Measurements from ENCODE around the gene SLMAP. TPM values are rescaled to one million over a fixed set of nuclear protein-coding genes. Genes with fewer than 3 reads are reported as not detected.

The SLMAP gene
- total RNA-seq (2022; extraction: Qiagen RNA extraction; ENCODE audit: low read depth): 19.9 to 27.5 TPM (median 23.7 TPM) in 5 replicates

DNA sequence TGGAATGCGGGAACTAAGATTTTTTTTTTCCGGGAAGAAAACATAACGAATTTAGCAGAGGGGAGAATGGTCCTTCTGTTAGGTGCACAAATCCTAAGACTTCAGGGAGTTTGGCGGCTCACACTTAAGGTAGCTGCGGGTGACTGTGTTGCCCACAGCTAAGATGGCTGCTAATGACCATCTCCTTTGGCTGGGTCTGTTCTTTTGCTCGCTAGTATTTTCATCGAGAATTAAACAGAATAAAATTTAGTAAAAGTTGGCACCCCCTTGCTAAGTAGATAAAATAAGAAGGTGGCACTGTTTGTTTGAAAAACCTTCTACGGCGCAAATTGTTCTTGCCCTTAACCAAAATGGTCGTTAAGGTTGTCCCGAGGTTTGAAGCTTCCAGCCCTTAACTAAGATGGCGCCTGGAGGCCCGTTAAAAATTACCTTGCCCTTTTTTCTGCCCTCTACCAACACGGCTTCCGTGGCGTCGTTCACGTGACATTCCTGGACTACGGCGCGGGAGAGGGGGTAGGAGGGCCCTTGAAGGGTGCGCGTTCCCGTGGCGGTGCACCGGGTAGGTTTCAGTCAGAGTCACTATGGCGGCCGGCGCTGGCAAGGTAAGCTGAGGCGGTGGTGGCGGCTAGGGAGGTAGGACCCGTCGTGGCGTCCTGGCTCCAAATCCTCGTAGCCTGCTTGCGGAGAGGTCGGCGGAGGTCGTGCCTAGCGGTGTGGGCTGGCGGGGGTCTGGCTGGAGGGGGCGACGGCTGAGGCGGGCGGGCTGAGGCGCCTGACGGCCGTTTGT is at the start of gene SLMAP:
TSS of gene SLMAP (plus strand) at position 569 of the 787 bp plus-strand sequence. CDS start 1,343 bp downstream, outside the sequence.

Other genes with a start within 250 kb of the SLMAP start
- gene DNAH12, start 212.0 kb upstream of the SLMAP start, total RNA-seq (2022; extraction: Qiagen RNA extraction; ENCODE audit: low read depth): 0.05 to 0.16 TPM (median 0.08 TPM) in 3 of 5 replicates, not detected in the others
- gene PDE12, start 200.0 kb upstream of the SLMAP start, total RNA-seq (2022; extraction: Qiagen RNA extraction; ENCODE audit: low read depth): 14.4 to 16.8 TPM (median 16.3 TPM) in 5 replicates
- 151 to 175 TPM (median 156 TPM) in 5 replicates for gene ARF4, start 159.0 kb upstream of the SLMAP start, total RNA-seq (2022; extraction: Qiagen RNA extraction; ENCODE audit: low read depth)
- 6.4 to 7.2 TPM (median 6.7 TPM) in 5 replicates for gene DENND6A, start 63.2 kb upstream of the SLMAP start, total RNA-seq (2022; extraction: Qiagen RNA extraction; ENCODE audit: low read depth)